IPS-20b (cell line): ENCODE results near the gene TLCD2.
"Not testable (repeated sequence)": the region's sequence is repeated elsewhere in the genome, so short reads cannot be mapped to it uniquely, and the experiment has no call there.

Experiments used
- H3K27ac ChIP-seq: one replicate; pipeline ENCODE4 v1.5.1; 2013; ENCODE audit warnings: low read length
- H3K27me3 ChIP-seq: 2 replicates; pipeline ENCODE4 v1.6.1; 2013; ENCODE audit warnings: mild to moderate bottlenecking, low read length, inconsistent platforms; ENCODE audit not compliant: insufficient read depth
- H3K36me3 ChIP-seq: 2 replicates; pipeline ENCODE4 v1.6.1; 2013; ENCODE audit warnings: low read depth, mild to moderate bottlenecking, inconsistent platforms, low read length, moderate library complexity; ENCODE audit not compliant: insufficient read depth
- H3K4me1 ChIP-seq: 2 replicates; pipeline ENCODE4 v1.6.1; 2013; ENCODE audit warnings: mild to moderate bottlenecking, control low read depth, inconsistent platforms, low read length, moderate library complexity; ENCODE audit not compliant: insufficient read depth
- H3K4me3 ChIP-seq: 2 replicates; pipeline ENCODE4 v1.5.1; 2013; ENCODE audit warnings: mild to moderate bottlenecking, low read length, inconsistent platforms
- H3K9ac ChIP-seq: 2 replicates; pipeline ENCODE4 v1.6.1; 2013; ENCODE audit warnings: low read depth, mild to moderate bottlenecking, inconsistent platforms, low read length, moderate library complexity
- H3K9me3 ChIP-seq: 2 replicates; pipeline ENCODE4 v1.6.1; 2013; ENCODE audit warnings: mild to moderate bottlenecking, low read depth, low read length, inconsistent platforms; ENCODE audit not compliant: insufficient read depth

Gene TLCD2

GRCh38 chr17:1713160-1713877, 3.1 kb upstream of the TLCD2 start:
- H3K36me3 ChIP-seq: peaks cover 16% of the 10 kb centered on the region
- H3K27ac ChIP-seq: no peak overlapping the region
- H3K9me3 ChIP-seq: no peaks in the 10 kb centered on the region
- H3K4me1 ChIP-seq: peaks cover 21% of the 10 kb centered on the region
- H3K9ac ChIP-seq: peak overlapping the region; percentile 78; the same call in 1 of the 2 replicates
- H3K4me3 ChIP-seq: no peak overlapping the region; the same call in 1 of the 2 replicates
- H3K27me3 ChIP-seq: peaks cover 17% of the 10 kb centered on the region; the same call in 1 of the 2 replicates

GRCh38 chr17:1712271-1712670, 2.1 kb upstream of the TLCD2 start:
- Histone ChIP-seq H3K27ac (no peak overlapping the region), H3K4me1 (peaks cover 18% of the 10 kb centered on the region), H3K36me3 (peaks cover 16% of the 10 kb centered on the region), H3K9ac (no peak overlapping the region), H3K4me3 (no peak overlapping the region), H3K9me3 (no peaks in the 10 kb centered on the region), H3K27me3 (peaks cover 17% of the 10 kb centered on the region; the same call in 1 of the 2 replicates)

GRCh38 chr17:1711804-1712203, 1.6 kb upstream of the TLCD2 start:
- Histone ChIP-seq H3K9ac (no peak overlapping the region), H3K27me3 (peaks cover 17% of the 10 kb centered on the region; the same call in 1 of the 2 replicates), H3K36me3 (peaks cover 16% of the 10 kb centered on the region), H3K9me3 (no peaks in the 10 kb centered on the region), H3K27ac (no peak overlapping the region), H3K4me1 (peaks cover 18% of the 10 kb centered on the region), H3K4me3 (no peak overlapping the region)

- H3K27me3 ChIP-seq: peaks cover 17% of the 10 kb centered on the region; the same call in 1 of the 2 replicates
- H3K27ac ChIP-seq: no peak overlapping the region
- H3K9me3 ChIP-seq: no peaks in the 10 kb centered on the region
- peak overlapping the region; percentile 11; the same call in 1 of the 2 replicates for H3K9ac ChIP-seq
- peaks cover 16% of the 10 kb centered on the region for H3K36me3 ChIP-seq
- peaks cover 18% of the 10 kb centered on the region for H3K4me1 ChIP-seq
- H3K4me3 ChIP-seq: peak overlapping the region; percentile 75
These were observed 803 bp upstream of the TLCD2 start for GRCh38 chr17:1710807-1711553.

GRCh38 chr17:1709403-1709951, 700 bp downstream of the TLCD2 start:
- peaks cover 15% of the 10 kb centered on the region for H3K4me1 ChIP-seq

GRCh38 chr17:1708791-1709346, 1.3 kb downstream of the TLCD2 start:
- not testable (repeated sequence) for H3K4me3 ChIP-seq, H3K27ac ChIP-seq, H3K9me3 ChIP-seq, H3K9ac ChIP-seq
- peaks cover 17% of the 10 kb centered on the region; the same call in 1 of the 2 replicates for H3K27me3 ChIP-seq
- H3K36me3 ChIP-seq: peaks cover 16% of the 10 kb centered on the region
- H3K4me1 ChIP-seq: peaks cover 11% of the 10 kb centered on the region

More at GRCh38 chr17:1709403-1709951, 700 bp downstream of the TLCD2 start:
- Histone ChIP-seq H3K27me3 (peaks cover 17% of the 10 kb centered on the region; the same call in 1 of the 2 replicates), H3K9me3 (no peaks in the 10 kb centered on the region), H3K36me3 (peaks cover 16% of the 10 kb centered on the region), H3K9ac (no peak overlapping the region), H3K4me3 (peak overlapping the region; percentile 75; the same call in 1 of the 2 replicates), H3K27ac (no peak overlapping the region)

GRCh38 chr17:1707107-1707506, 3.1 kb downstream of the TLCD2 start:
- Histone ChIP-seq H3K36me3 (peaks cover 4% of the 10 kb centered on the region), H3K4me3 (no peak overlapping the region), H3K9me3 (no peaks in the 10 kb centered on the region), H3K27me3 (peaks cover 17% of the 10 kb centered on the region; the same call in 1 of the 2 replicates), H3K27ac (no peak overlapping the region), H3K4me1 (peaks cover 4% of the 10 kb centered on the region; the same call in 1 of the 2 replicates), H3K9ac (no peak overlapping the region)

- Histone ChIP-seq H3K27ac (no peak overlapping the region), H3K4me1 (no peaks in the 10 kb centered on the region), H3K9ac (no peak overlapping the region), H3K36me3 (no peaks in the 10 kb centered on the region), H3K9me3 (no peaks in the 10 kb centered on the region), H3K27me3 (peaks cover 6% of the 10 kb centered on the region; the same call in 1 of the 2 replicates), H3K4me3 (no peak overlapping the region)
These were observed 5.2 kb downstream of the TLCD2 start for GRCh38 chr17:1705004-1705403.

GRCh38 chr17:1703063-1703462, 7.1 kb downstream of the TLCD2 start:
- Histone ChIP-seq H3K9ac (no peak overlapping the region), H3K4me1 (no peaks in the 10 kb centered on the region), H3K27ac (no peak overlapping the region), H3K9me3 (no peaks in the 10 kb centered on the region), H3K4me3 (no peak overlapping the region), H3K27me3 (no peaks in the 10 kb centered on the region), H3K36me3 (no peaks in the 10 kb centered on the region)

- not testable (repeated sequence) for H3K27ac ChIP-seq, H3K9me3 ChIP-seq, H3K4me1 ChIP-seq, H3K36me3 ChIP-seq, H3K9ac ChIP-seq, H3K4me3 ChIP-seq, H3K27me3 ChIP-seq
These were observed 10.3 kb downstream of the TLCD2 start for GRCh38 chr17:1699891-1700290.

GRCh38 chr17:1697681-1698080, 12.5 kb downstream of the TLCD2 start:
- Histone ChIP-seq H3K9ac (no peak overlapping the region), H3K27me3 (no peaks in the 10 kb centered on the region), H3K9me3 (no peaks in the 10 kb centered on the region), H3K27ac (no peak overlapping the region), H3K4me1 (no peaks in the 10 kb centered on the region), H3K4me3 (no peak overlapping the region), H3K36me3 (no peaks in the 10 kb centered on the region)
